ENCODE results near the gene C20orf202. TPM values are rescaled to one million over a fixed set of nuclear protein-coding genes. Genes with fewer than 3 reads are reported as not detected.

The C20orf202 gene
- total RNA-seq, 1 experiment from 2014 or later: not detected

DNA sequence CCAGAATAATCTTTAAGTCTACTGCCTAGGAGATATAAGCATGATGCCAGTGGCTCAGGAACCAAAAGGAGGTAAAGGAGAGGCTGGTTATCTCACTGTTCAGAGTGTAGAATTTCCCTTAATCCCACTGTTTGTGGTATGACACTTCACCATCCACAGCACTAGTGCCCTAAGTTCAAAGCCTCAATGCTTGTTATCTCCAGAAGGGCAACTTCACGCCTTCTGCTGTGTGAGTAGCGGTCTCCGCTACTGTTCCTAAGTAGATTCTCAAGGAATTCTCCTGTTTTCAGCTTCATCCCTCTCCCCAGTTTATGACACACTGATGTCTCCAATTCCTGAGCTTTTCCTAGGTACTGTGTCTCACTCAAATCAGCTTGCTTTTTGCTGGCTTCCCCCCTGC is 49.2 kb downstream of the C20orf202 start:
- BruUV-seq (replicated peaks): no TSS peak
- Histone ChIP-seq H3K9me3 (ENCODE audit: control insufficient read depth in 1 of 2, insufficient read depth in 1 of 2, low read depth in 1 of 2, low read length in 2 of 2) (no peaks in the 10 kb centered on the region), H3K9me2 (ENCODE audit: insufficient read depth) (no peaks in the 10 kb centered on the region), H3K4me2 (ENCODE audit: low read length) (no peak overlapping the region), H3K27me3 (ENCODE audit: insufficient read depth, low read length) (no peaks in the 10 kb centered on the region), H3K36me3 (ENCODE audit: control insufficient read depth in 1 of 2, insufficient read depth in 2 of 2, low read length in 2 of 2) (no peaks in the 10 kb centered on the region), H3K9ac (ENCODE audit: low read length) (no peak overlapping the region), H2AFZ (ENCODE audit: low read depth, low read length, poor library complexity, severe bottlenecking) (no peak overlapping the region), H3K4me1 (ENCODE audit: control insufficient read depth in 1 of 2, insufficient read depth in 2 of 2, low read length in 2 of 2) (no peaks in the 10 kb centered on the region), H4K20me1 (ENCODE audit: insufficient read depth) (no peaks in the 10 kb centered on the region), H3K27ac (ENCODE audit: low read depth, low read length) (no peak overlapping the region), H3K4me3 (replicated peaks in 1 of 2; ENCODE audit: low read depth in 1 of 2, low read length in 2 of 2) (no peak overlapping the region), H3K79me2 (ENCODE audit: insufficient read depth, low read length) (no peaks in the 10 kb centered on the region)
- DNase-seq (ENCODE audit: low read depth, low spot score) (no peak), ATAC-seq (no peak)
- no peak for TF ChIP-seq POLR2AphosphoS5 (IDR thresholded peaks at IDR 0.05; ENCODE audit: low read depth, low read length)
- TF ChIP-seq ZNF274 (IDR thresholded peaks at IDR 0.05; ENCODE audit: low read depth, low read length): no peak
- TF ChIP-seq CBX3 (IDR thresholded peaks at IDR 0.05; ENCODE audit: low read depth): no peak
- no peak for TF ChIP-seq FOSL1 (IDR thresholded peaks at IDR 0.05; ENCODE audit: low read depth)
- TF ChIP-seq ZBTB33 (IDR thresholded peaks at IDR 0.05; ENCODE audit: extremely low read depth, insufficient replicate concordance, low read length): no peak
- TF ChIP-seq ATF3 (IDR thresholded peaks at IDR 0.05): no peak
- no peak for TF ChIP-seq SIN3A (IDR thresholded peaks at IDR 0.05; ENCODE audit: low read depth)
- TF ChIP-seq POLR2A (IDR thresholded peaks at IDR 0.05; ENCODE audit: borderline replicate concordance, extremely low read depth, insufficient read depth, insufficient read length): no peak
- no peak for TF ChIP-seq ZFX (IDR thresholded peaks at IDR 0.05)
- no peak for TF ChIP-seq RAD21 (IDR thresholded peaks at IDR 0.05; ENCODE audit: low read depth)
- no peak for TF ChIP-seq EZH2phosphoT487 (IDR thresholded peaks at IDR 0.05; ENCODE audit: borderline replicate concordance)
- no peak for TF ChIP-seq EGR1 (IDR thresholded peaks at IDR 0.05; ENCODE audit: low read depth)
- TF ChIP-seq TCF7L2 (IDR thresholded peaks at IDR 0.05; ENCODE audit: borderline replicate concordance, extremely low read depth, insufficient read depth, insufficient read length): no peak
- no peak for TF ChIP-seq CEBPB (IDR thresholded peaks at IDR 0.05; ENCODE audit: low read depth)
- no peak for TF ChIP-seq YY1 (IDR thresholded peaks at IDR 0.05; ENCODE audit: extremely low read depth, insufficient replicate concordance, low read depth, low read length)
- TF ChIP-seq, protein P1, sequence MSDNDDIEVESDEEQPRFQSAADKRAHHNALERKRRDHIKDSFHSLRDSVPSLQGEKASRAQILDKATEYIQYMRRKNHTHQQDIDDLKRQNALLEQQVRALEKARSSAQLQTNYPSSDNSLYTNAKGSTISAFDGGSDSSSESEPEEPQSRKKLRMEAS (IDR thresholded peaks at IDR 0.05): no peak
- TF ChIP-seq, protein P2, sequence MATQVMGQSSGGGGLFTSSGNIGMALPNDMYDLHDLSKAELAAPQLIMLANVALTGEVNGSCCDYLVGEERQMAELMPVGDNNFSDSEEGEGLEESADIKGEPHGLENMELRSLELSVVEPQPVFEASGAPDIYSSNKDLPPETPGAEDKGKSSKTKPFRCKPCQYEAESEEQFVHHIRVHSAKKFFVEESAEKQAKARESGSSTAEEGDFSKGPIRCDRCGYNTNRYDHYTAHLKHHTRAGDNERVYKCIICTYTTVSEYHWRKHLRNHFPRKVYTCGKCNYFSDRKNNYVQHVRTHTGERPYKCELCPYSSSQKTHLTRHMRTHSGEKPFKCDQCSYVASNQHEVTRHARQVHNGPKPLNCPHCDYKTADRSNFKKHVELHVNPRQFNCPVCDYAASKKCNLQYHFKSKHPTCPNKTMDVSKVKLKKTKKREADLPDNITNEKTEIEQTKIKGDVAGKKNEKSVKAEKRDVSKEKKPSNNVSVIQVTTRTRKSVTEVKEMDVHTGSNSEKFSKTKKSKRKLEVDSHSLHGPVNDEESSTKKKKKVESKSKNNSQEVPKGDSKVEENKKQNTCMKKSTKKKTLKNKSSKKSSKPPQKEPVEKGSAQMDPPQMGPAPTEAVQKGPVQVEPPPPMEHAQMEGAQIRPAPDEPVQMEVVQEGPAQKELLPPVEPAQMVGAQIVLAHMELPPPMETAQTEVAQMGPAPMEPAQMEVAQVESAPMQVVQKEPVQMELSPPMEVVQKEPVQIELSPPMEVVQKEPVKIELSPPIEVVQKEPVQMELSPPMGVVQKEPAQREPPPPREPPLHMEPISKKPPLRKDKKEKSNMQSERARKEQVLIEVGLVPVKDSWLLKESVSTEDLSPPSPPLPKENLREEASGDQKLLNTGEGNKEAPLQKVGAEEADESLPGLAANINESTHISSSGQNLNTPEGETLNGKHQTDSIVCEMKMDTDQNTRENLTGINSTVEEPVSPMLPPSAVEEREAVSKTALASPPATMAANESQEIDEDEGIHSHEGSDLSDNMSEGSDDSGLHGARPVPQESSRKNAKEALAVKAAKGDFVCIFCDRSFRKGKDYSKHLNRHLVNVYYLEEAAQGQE (IDR thresholded peaks at IDR 0.05; ENCODE audit: low read depth): no peak
- TF ChIP-seq, protein P3, sequence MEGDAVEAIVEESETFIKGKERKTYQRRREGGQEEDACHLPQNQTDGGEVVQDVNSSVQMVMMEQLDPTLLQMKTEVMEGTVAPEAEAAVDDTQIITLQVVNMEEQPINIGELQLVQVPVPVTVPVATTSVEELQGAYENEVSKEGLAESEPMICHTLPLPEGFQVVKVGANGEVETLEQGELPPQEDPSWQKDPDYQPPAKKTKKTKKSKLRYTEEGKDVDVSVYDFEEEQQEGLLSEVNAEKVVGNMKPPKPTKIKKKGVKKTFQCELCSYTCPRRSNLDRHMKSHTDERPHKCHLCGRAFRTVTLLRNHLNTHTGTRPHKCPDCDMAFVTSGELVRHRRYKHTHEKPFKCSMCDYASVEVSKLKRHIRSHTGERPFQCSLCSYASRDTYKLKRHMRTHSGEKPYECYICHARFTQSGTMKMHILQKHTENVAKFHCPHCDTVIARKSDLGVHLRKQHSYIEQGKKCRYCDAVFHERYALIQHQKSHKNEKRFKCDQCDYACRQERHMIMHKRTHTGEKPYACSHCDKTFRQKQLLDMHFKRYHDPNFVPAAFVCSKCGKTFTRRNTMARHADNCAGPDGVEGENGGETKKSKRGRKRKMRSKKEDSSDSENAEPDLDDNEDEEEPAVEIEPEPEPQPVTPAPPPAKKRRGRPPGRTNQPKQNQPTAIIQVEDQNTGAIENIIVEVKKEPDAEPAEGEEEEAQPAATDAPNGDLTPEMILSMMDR (IDR thresholded peaks at IDR 0.05 in 2 of 3, conservative IDR thresholded peaks at IDR 0.05 in 1 of 3; ENCODE audit: borderline replicate concordance in 1 of 3, insufficient read depth in 1 of 3, low read depth in 2 of 3, low read length in 2 of 3): no peak
- TF ChIP-seq JUND (IDR thresholded peaks at IDR 0.05): no peak
- no peak for TF ChIP-seq ELF1 (IDR thresholded peaks at IDR 0.05; ENCODE audit: borderline replicate concordance, low read depth)
- CTCF ChIA-PET: no interaction called here
- intact Hi-C loops (cut with micrococcal nuclease): no loop called here
- RAD21 ChIA-PET (ENCODE audit: low non-redundant PET in 1 of 2, low total read pairs in 2 of 2, uncharacterized antibody in 2 of 2, unreplicated experiment in 2 of 2): no interaction called here
- POLR2A ChIA-PET: no interaction called here

All from HCT116 (cell line).